Keratinocyte (primary cell): ENCODE results near the gene HCRTR1. TPM values are rescaled to one million over a fixed set of nuclear protein-coding genes. Genes with fewer than 3 reads are reported as not detected.

Experiments used
- DNase-seq: peaks from one replicate; pipeline ENCODE4 v3.0.0-alpha.2; 2011; ENCODE audit warnings: low read depth, missing footprints, low spot score
- FAIRE-seq: peaks from 2 replicates; lab custom pipeline; 2011; peaks lifted over from hg19 to GRCh38; lab: Jason Lieb, UNC
- H2AFZ ChIP-seq: 2 replicates; pipeline ENCODE4 v1.6.0; 2012; ENCODE audit warnings: low read length, control low read depth, inconsistent platforms; ENCODE audit not compliant: control insufficient read depth
- H3K27ac ChIP-seq: 2 replicates; pipeline ENCODE4 v1.5.1; 2011; ENCODE audit warnings: low read length; ENCODE audit not compliant: control insufficient read depth, insufficient read depth
- H3K27me3 ChIP-seq: 3 replicates; pipeline ENCODE4 v1.6.0; 2011; ENCODE audit warnings: low read length; ENCODE audit not compliant: control insufficient read depth, insufficient read depth; ENCODE audit errors: extremely low read depth
- H3K36me3 ChIP-seq, 2 experiments: 2 replicates in 1 of 2; 3 replicates in 1 of 2; pipeline ENCODE4 v1.5.1; 2011; ENCODE audit warnings: low read length in 2 of 2, mild to moderate bottlenecking in 1 of 2; ENCODE audit not compliant: control insufficient read depth in 2 of 2, insufficient read depth in 2 of 2; ENCODE audit errors: extremely low read depth in 1 of 2
- H3K4me1 ChIP-seq: 3 replicates; pipeline ENCODE4 v1.5.1; 2011; ENCODE audit warnings: low read length; ENCODE audit not compliant: control insufficient read depth, insufficient read depth; ENCODE audit errors: extremely low read depth
- H3K4me2 ChIP-seq: 3 replicates; pipeline ENCODE4 v1.6.0; 2011; ENCODE audit warnings: low read depth, low read length; ENCODE audit not compliant: control insufficient read depth, insufficient read depth; ENCODE audit errors: extremely low read depth
- H3K4me3 ChIP-seq, 3 experiments: fragments of 200-600 bp in 1 of 3; sonication (generic) in 1 of 3; 2 replicates in 2 of 3; 3 replicates in 1 of 3; pipeline ENCODE4 v1.5.1; 2011 to 2016; ENCODE audit warnings: low read length in 3 of 3, mild to moderate bottlenecking in 3 of 3, control low read depth in 2 of 3, inconsistent platforms in 1 of 3, low read depth in 1 of 3, mixed read lengths in 1 of 3, mixed run types in 1 of 3, moderate library complexity in 1 of 3; ENCODE audit not compliant: control insufficient read depth in 2 of 3, insufficient read depth in 2 of 3; ENCODE audit errors: extremely low read depth in 1 of 3
- H3K79me2 ChIP-seq: 2 replicates; pipeline ENCODE4 v1.6.0; 2012; ENCODE audit warnings: low read length; ENCODE audit not compliant: control insufficient read depth, insufficient read depth
- H3K9ac ChIP-seq: 3 replicates; pipeline ENCODE4 v1.6.0; 2011; ENCODE audit warnings: low read length; ENCODE audit not compliant: control insufficient read depth, insufficient read depth; ENCODE audit errors: extremely low read depth
- H3K9me1 ChIP-seq: 3 replicates; pipeline ENCODE4 v1.6.0; 2011; ENCODE audit warnings: low read length; ENCODE audit not compliant: control insufficient read depth, insufficient read depth; ENCODE audit errors: extremely low read depth
- H3K9me3 ChIP-seq: 2 replicates; pipeline ENCODE4 v1.5.1; 2012; ENCODE audit warnings: low read depth, low read length; ENCODE audit not compliant: control insufficient read depth
- H4K20me1 ChIP-seq: 3 replicates; pipeline ENCODE4 v1.6.0; 2011; ENCODE audit warnings: low read length; ENCODE audit not compliant: control insufficient read depth, insufficient read depth; ENCODE audit errors: extremely low read depth
- EZH2 ChIP-seq: IDR thresholded peaks from one replicate; pipeline ENCODE4 v1.6.1; 2012; ENCODE audit warnings: inconsistent platforms, mild to moderate bottlenecking, low read length, moderate library complexity
- dilution Hi-C: fragments of 300-500 bp; cut with MboI; formaldehyde crosslinking; loops from one replicate; pipeline ENCODE4 v1.7.0; 2020; ENCODE audit warnings: low sequenced_read_pairs; ENCODE audit not compliant: extremely low pct_ligation_motif_present
- polyA plus RNA-seq, 5 experiments: library from polyadenylated mRNA; depleted of rRNA in 3 of 5; stranded (reverse) in 3 of 5; stranded (forward) in 1 of 5; unstranded in 1 of 5; fragments of >200 nt; gene quantifications; 1 replicate in 1 of 5; 2 replicates in 3 of 5; 3 replicates in 1 of 5; pipeline versions ENCODE4 v1.2.1 to v1.2.3, GENCODE V29; 2011 to 2012; ENCODE audit warnings: missing spikeins in 2 of 5, low read depth in 1 of 5, low replicate concordance in 1 of 5
- TF ChIP-seq, protein P1 (sequence below), 3 experiments: IDR thresholded peaks in 1 of 3; conservative IDR thresholded peaks in 1 of 3; optimal IDR thresholded peaks in 1 of 3; 2 replicates in 2 of 3; 3 replicates in 1 of 3; pipeline versions ENCODE3 to v1.5.1; 2011; ENCODE audit warnings: low read length in 3 of 3, mild to moderate bottlenecking in 3 of 3, moderate library complexity in 2 of 3, control low read depth in 1 of 3, inconsistent platforms in 1 of 3; ENCODE audit not compliant: insufficient read depth in 2 of 3; ENCODE audit errors: extremely low read depth in 1 of 3

Gene HCRTR1
- polyA plus RNA-seq, 1 donor (not counting 4 experiments of a cell fraction or from before 2014, with no cell fraction given), result not detected

DNA sequence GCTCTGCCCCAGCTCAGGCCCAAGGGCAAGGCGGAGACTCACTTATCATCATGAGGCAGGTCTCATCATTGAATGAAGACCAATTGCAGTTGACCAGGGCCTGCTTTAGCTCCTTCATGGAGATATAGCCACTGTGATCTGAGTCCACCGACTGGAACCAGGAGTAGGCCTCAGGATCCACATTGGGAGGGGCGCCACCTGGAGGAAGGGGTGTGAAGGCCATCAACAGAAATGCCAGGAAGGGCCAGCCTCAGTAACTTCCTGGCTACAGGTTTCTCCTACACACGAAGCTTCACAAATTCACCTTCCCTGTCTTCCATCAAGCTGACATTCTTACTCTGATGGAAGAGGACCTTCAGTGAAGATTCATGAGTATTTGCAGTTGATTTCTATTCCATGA is 15.6 kb downstream of the HCRTR1 start:
- TF ChIP-seq, protein P1, sequence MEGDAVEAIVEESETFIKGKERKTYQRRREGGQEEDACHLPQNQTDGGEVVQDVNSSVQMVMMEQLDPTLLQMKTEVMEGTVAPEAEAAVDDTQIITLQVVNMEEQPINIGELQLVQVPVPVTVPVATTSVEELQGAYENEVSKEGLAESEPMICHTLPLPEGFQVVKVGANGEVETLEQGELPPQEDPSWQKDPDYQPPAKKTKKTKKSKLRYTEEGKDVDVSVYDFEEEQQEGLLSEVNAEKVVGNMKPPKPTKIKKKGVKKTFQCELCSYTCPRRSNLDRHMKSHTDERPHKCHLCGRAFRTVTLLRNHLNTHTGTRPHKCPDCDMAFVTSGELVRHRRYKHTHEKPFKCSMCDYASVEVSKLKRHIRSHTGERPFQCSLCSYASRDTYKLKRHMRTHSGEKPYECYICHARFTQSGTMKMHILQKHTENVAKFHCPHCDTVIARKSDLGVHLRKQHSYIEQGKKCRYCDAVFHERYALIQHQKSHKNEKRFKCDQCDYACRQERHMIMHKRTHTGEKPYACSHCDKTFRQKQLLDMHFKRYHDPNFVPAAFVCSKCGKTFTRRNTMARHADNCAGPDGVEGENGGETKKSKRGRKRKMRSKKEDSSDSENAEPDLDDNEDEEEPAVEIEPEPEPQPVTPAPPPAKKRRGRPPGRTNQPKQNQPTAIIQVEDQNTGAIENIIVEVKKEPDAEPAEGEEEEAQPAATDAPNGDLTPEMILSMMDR (optimal IDR thresholded peaks at IDR 0.05 in 1 of 3, IDR thresholded peaks at IDR 0.05 in 1 of 3, conservative IDR thresholded peaks at IDR 0.05 in 1 of 3; ENCODE audit: extremely low read depth in 1 of 3, insufficient read depth in 2 of 3, low read length in 3 of 3), result peak; percentile 69 to 72 (median 70)
- no peak for TF ChIP-seq EZH2
- H3K4me3 ChIP-seq, result no peak overlapping the region
- no peak for FAIRE-seq
- H3K27ac ChIP-seq, result no peak overlapping the region
- H4K20me1 ChIP-seq, result peaks cover 7% of the 10 kb centered on the region
- H3K9me3 ChIP-seq, result no peaks in the 10 kb centered on the region
- H3K36me3 ChIP-seq, result peaks cover 35 to 54% of the 10 kb centered on the region in 2 experiments
- H3K9me1 ChIP-seq, result no peaks in the 10 kb centered on the region
- H3K9ac ChIP-seq, result no peak overlapping the region
- no peak overlapping the region for H2AFZ ChIP-seq
- no peak for DNase-seq
- no peaks in the 10 kb centered on the region for H3K27me3 ChIP-seq
- dilution Hi-C loops, result no loop called here
- peaks cover 10% of the 10 kb centered on the region for H3K4me1 ChIP-seq
- H3K79me2 ChIP-seq, result peaks cover 33% of the 10 kb centered on the region
- no peak overlapping the region for H3K4me2 ChIP-seq

DNA sequence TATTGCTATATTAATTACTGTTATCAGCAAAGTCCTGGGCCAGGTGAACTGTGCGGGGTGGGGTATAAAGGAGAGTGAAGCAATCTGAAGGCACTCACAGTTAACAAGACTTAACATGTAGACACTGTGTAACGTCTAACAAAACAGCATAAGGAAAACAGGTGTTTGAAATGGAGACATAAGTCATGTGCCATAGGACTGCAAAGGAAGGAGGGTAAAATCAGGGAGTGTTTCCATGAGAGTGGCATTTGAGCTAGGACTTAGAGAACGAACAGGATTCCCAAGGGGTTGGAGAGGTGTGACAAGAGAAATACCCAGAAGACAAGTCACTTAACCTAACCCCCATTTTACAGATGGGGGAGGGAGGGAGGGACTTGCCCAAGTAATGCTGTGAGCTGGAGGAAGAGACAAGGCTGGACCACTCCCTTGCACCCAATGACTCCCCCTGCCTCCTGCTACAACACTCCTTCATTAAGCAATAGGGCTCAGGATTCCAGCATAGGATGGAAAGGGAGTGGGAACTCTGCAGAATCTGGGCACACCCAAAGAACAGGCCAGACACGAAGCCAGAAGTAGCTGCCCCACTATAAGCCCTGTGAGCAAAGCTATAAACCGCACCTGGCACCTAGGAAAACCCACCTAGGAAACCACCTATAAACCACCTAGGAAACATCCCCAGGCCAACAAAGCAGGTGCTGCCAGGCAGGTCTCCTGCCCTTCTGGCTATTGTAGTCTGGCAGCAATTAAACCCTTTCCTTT is 20.6 kb downstream of the HCRTR1 start:
- Histone ChIP-seq H3K9me3 (no peaks in the 10 kb centered on the region), H2AFZ (no peak overlapping the region), H4K20me1 (peaks cover 12% of the 10 kb centered on the region), H3K36me3 (peaks cover 3 to 28% of the 10 kb centered on the region in 2 experiments), H3K4me3 (no peak overlapping the region), H3K9ac (no peak overlapping the region), H3K27me3 (no peaks in the 10 kb centered on the region), H3K9me1 (no peaks in the 10 kb centered on the region), H3K27ac (peak overlapping the region; percentile 61), H3K4me2 (peak overlapping the region; percentile 25), H3K79me2 (peaks cover 75% of the 10 kb centered on the region), H3K4me1 (peaks cover 45% of the 10 kb centered on the region)
- peak; percentile 73 for FAIRE-seq
- dilution Hi-C loops, result no loop called here
- TF ChIP-seq, protein P1 (optimal IDR thresholded peaks at IDR 0.05 in 1 of 3, IDR thresholded peaks at IDR 0.05 in 1 of 3, conservative IDR thresholded peaks at IDR 0.05 in 1 of 3; ENCODE audit: extremely low read depth in 1 of 3, insufficient read depth in 2 of 3, low read length in 3 of 3), result no peak
- TF ChIP-seq EZH2, result no peak
- peak; percentile 50 for DNase-seq
